HEK293T (cell line): Measurements from ENCODE around the gene ADGRL3.

Experiments
- BHLHE40 ChIP-seq: fragments of 450-650 bp; IDR thresholded peaks from 2 replicates; pipeline ENCODE4 v1.6.1; 2016; ENCODE audit warnings: mild to moderate bottlenecking, moderate library complexity, borderline replicate concordance
- ELF4 ChIP-seq: fragments of 450-650 bp; IDR thresholded peaks from 2 replicates; pipeline ENCODE4 v1.6.1; 2017; ENCODE audit warnings: antibody characterized with exemption
- FOXK2 ChIP-seq: fragments of 450-650 bp; IDR thresholded peaks from 2 replicates; pipeline ENCODE4 v1.6.1; 2016; ENCODE audit warnings: mild to moderate bottlenecking
- L3MBTL2 ChIP-seq: fragments of 450-650 bp; conservative IDR thresholded peaks from 2 replicates; pipeline ENCODE4 v1.6.1; 2016; ENCODE audit warnings: mild to moderate bottlenecking
- NFRKB ChIP-seq: fragments of 450-650 bp; IDR thresholded peaks from 2 replicates; pipeline ENCODE4 v1.6.1; 2016; ENCODE audit warnings: mild to moderate bottlenecking, moderate library complexity
- SP1 ChIP-seq: fragments of 450-650 bp; IDR thresholded peaks from 2 replicates; pipeline ENCODE4 v1.6.1; 2017
- SUZ12 ChIP-seq: fragments of 450-650 bp; IDR thresholded peaks from 2 replicates; pipeline ENCODE4 v1.6.1; 2016; ENCODE audit warnings: mild to moderate bottlenecking
- TARDBP ChIP-seq: fragments of 450-650 bp; IDR thresholded peaks from 2 replicates; pipeline ENCODE4 v1.6.1; 2016
- ZNF384 ChIP-seq: fragments of 450-650 bp; IDR thresholded peaks from 2 replicates; pipeline ENCODE4 v1.6.1; 2016
- TF ChIP-seq, protein P1 (sequence below): fragments of 450-650 bp; IDR thresholded peaks from 2 replicates; pipeline ENCODE4 v1.6.1; 2016

DNA sequence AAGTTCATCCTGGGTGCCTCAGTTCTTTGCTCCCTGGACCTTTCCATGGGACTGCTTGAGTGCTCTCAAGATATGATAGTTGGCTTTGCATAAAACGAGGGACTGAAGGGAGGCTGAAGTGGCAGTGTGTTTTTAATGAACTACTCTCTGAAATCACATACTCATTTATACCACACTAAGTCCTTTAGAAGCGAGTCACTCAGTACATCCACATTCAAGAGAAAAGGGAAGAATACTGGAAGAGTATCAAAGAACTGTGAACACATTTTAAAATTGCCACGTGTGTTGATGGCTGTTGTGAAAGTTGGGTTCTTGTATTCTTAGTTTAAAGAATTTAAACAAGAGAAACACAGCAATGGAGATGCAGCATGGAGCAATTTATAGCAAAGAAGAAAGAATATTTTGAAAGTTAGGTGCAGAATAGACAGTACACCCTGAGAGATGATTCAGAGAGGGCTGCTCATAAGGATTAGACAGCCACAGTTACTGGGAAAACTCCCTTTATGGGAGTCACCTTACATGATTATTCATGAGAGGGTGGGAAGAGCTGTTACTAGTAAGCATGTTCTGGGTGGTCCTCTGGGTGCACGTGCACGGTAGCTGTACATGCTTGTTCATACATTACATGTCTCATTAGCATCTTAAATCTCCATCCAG, 380.7 kb downstream of the ADGRL3 start:
- TF ChIP-seq SUZ12 = no peak
- no peak for TF ChIP-seq FOXK2
- TF ChIP-seq ZNF384 = no peak
- TF ChIP-seq TARDBP = no peak
- no peak for TF ChIP-seq SP1
- TF ChIP-seq ELF4 = no peak
- no peak for TF ChIP-seq NFRKB
- TF ChIP-seq, protein P1, sequence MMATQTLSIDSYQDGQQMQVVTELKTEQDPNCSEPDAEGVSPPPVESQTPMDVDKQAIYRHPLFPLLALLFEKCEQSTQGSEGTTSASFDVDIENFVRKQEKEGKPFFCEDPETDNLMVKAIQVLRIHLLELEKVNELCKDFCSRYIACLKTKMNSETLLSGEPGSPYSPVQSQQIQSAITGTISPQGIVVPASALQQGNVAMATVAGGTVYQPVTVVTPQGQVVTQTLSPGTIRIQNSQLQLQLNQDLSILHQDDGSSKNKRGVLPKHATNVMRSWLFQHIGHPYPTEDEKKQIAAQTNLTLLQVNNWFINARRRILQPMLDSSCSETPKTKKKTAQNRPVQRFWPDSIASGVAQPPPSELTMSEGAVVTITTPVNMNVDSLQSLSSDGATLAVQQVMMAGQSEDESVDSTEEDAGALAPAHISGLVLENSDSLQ = no peak
- no peak for TF ChIP-seq BHLHE40
- TF ChIP-seq L3MBTL2 = no peak
